Activated CD8-positive, alpha-beta T cell treated with anti-CD3 and anti-CD28 coated beads for 36 hours (primary cell): ENCODE results near the gene ANAPC1. TPM values are rescaled to one million over a fixed set of nuclear protein-coding genes. Genes with fewer than 3 reads are reported as not detected.
A peak's percentile ranks its signal among the peaks of the same experiment; 100 is the strongest.

Source experiments
- ATAC-seq: fragments of 200-7000 bp; cut with Tn5 transposase; one replicate; pipeline ENCODE4 v1.10.0; 2021; ENCODE audit warnings: mild to moderate bottlenecking, moderate library complexity
- CTCF ChIA-PET: fragments of 350-600 bp; sonication (Branson Sonifier 250); formaldehyde crosslinking; loops from one replicate; lab custom pipeline; 2021; ENCODE audit warnings: antibody characterized with exemption; lab: Charles Lee
- POLR2A ChIA-PET: fragments of 350-600 bp; sonication (Branson Sonifier 250); formaldehyde crosslinking; loops from one replicate; lab custom pipeline; 2021; ENCODE audit warnings: antibody characterized with exemption; lab: Charles Lee
- DNase-seq: peaks from one replicate; pipeline ENCODE4 v3.0.0-alpha.2; 2020
- H3K27ac Mint-ChIP-seq: one replicate; pipeline ENCODE4 v1.8.0; 2021; ENCODE audit warnings: mild to moderate bottlenecking, mixed read lengths
- H3K27me3 Mint-ChIP-seq: one replicate; pipeline ENCODE4 v1.8.0; 2021; ENCODE audit warnings: mixed read lengths
- H3K36me3 Mint-ChIP-seq: one replicate; pipeline ENCODE4 v1.8.0; 2021; ENCODE audit warnings: low read depth, mixed read lengths
- H3K4me1 Mint-ChIP-seq: one replicate; pipeline ENCODE4 v1.8.0; 2021; ENCODE audit warnings: low read depth, mixed read lengths
- H3K4me3 Mint-ChIP-seq: one replicate; pipeline ENCODE4 v1.8.0; 2021; ENCODE audit warnings: mild to moderate bottlenecking, moderate library complexity, mixed read lengths
- H3K9me3 Mint-ChIP-seq: one replicate; pipeline ENCODE4 v1.8.0; 2021; ENCODE audit warnings: mixed read lengths
- CTCF ChIP-seq: fragments of 200-600 bp; IDR thresholded peaks from one replicate; pipeline ENCODE4 v1.8.0; 2022; ENCODE audit warnings: antibody characterized with exemption, mild to moderate bottlenecking
- intact Hi-C: fragments of 100-400 bp; cut with micrococcal nuclease; formaldehyde crosslinking; loops from one replicate; pipeline ENCODE4 v1.10.0; 2022
- total RNA-seq, 2 experiments: library from RNA; stranded (reverse); gene quantifications; one replicate each; pipeline ENCODE4 v1.2.3, GENCODE V29; 2021

Gene ANAPC1
- total RNA-seq, 2 experiments from 2014 or later = 118 to 135 TPM

GRCh38 chr2:111904726-111905474, 20.9 kb upstream of the ANAPC1 start:
- H3K9me3 Mint-ChIP-seq = no peaks in the 10 kb centered on the region
- intact Hi-C loops = no loop called here
- H3K4me1 Mint-ChIP-seq = peaks cover 10% of the 10 kb centered on the region
- no peaks in the 10 kb centered on the region for H3K36me3 Mint-ChIP-seq
- peaks cover 9% of the 10 kb centered on the region for H3K27me3 Mint-ChIP-seq
- no peak overlapping the region for H3K4me3 Mint-ChIP-seq
- ChIA-PET CTCF (no interaction called here), POLR2A (interaction anchor here (1.2 kb wide), 1 partner anchor 30 kb away, joined by 4 read pairs; no protein-coding TSS in a partner anchor)
- DNase-seq (no peak), ATAC-seq (no peak)
- no peak overlapping the region for H3K27ac Mint-ChIP-seq
- TF ChIP-seq CTCF = no peak

DNA sequence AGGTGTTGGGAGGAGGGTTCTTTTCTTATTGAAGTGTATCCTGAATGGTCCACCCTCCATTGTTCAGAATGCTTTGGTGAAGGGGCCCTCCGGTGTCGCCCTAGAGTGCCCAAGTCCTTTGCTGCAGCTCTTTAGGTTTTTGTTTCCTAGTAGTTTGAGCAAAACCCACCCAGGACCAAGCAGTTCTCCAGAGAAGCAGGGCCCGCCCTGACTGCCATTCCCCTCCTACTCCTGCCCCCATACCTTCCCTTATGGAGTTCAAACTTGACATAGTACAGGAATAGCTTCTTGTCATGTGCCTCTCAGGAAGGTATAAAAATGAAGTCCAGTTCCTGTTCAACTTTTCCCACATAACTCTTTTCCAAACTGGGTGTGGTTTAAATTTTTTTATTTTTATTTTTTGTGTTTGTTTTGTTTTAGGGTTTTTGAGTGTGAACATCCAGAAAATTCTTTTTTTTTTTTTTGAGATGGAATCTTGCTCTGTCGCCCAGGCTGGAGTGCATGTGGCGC, 20.0 kb upstream of the ANAPC1 start:
- ATAC-seq = no peak
- intact Hi-C loops = no loop called here
- no peaks in the 10 kb centered on the region for H3K9me3 Mint-ChIP-seq
- peaks cover 17% of the 10 kb centered on the region for H3K27me3 Mint-ChIP-seq
- POLR2A ChIA-PET = interaction anchor here (1.2 kb wide), 1 partner anchor 31 kb away, joined by 4 read pairs; no protein-coding TSS in a partner anchor
- CTCF ChIA-PET = no interaction called here
- peaks cover 13% of the 10 kb centered on the region for H3K4me1 Mint-ChIP-seq
- DNase-seq = no peak
- no peak overlapping the region for H3K27ac Mint-ChIP-seq
- no peaks in the 10 kb centered on the region for H3K36me3 Mint-ChIP-seq
- TF ChIP-seq CTCF = no peak
- H3K4me3 Mint-ChIP-seq = no peak overlapping the region

DNA sequence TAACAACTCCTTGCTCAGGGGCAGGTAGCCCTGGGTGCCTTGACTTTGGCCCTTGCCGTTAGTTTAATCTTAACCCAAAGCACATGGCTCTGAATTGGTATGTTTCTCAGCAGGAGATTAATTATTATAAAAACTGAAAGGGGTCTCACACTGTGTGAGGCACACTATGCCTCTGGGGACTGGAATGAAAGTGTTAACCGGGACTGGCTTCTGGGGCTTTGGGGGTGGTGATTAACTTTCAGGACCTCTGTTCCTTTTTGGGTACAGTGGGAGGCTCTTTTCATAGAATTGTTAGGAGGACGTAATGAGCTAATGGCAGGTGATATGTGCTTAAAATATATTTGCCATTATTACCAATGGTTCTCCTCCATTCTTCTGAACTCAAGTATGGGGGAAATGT, 19.5 kb upstream of the ANAPC1 start:
- Mint-ChIP-seq H3K27me3 (peaks cover 18% of the 10 kb centered on the region), H3K4me1 (peaks cover 13% of the 10 kb centered on the region), H3K4me3 (no peak overlapping the region), H3K36me3 (no peaks in the 10 kb centered on the region), H3K27ac (no peak overlapping the region), H3K9me3 (no peaks in the 10 kb centered on the region)
- no peak for ATAC-seq
- intact Hi-C loops = no loop called here
- no peak for TF ChIP-seq CTCF
- ChIA-PET POLR2A (no interaction called here), CTCF (no interaction called here)
- DNase-seq = no peak

DNA sequence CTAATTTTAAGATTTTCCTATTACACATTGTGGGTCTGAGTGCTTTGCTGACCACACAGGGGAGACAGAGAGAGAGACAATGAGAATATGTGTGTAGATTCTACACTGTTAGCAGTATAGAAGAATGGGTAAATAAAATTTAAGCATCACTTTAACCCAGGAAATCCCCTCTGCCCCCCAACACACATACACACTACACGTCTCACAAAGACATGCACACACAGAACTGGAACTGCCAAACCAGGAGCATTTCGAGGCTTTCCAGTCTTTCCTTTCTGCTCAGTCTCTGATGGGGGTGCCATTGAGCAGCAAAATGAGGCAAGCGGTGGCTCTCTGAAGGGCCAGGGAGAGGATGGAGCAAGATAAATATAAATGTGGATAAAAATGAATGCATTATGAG, 16.9 kb upstream of the ANAPC1 start:
- intact Hi-C loops = no loop called here
- ATAC-seq (no peak), DNase-seq (peak; percentile 18)
- Mint-ChIP-seq H3K27ac (no peak overlapping the region), H3K36me3 (no peaks in the 10 kb centered on the region), H3K4me1 (peaks cover 12% of the 10 kb centered on the region), H3K27me3 (peaks cover 33% of the 10 kb centered on the region), H3K4me3 (no peak overlapping the region), H3K9me3 (no peaks in the 10 kb centered on the region)
- POLR2A ChIA-PET = interaction anchor here (1.1 kb wide), 1 partner anchor 54 kb away, joined by 3 read pairs; no protein-coding TSS in a partner anchor
- CTCF ChIA-PET = interaction anchor here (0.7 to 3.4 kb wide), 5 partner anchors 10 to 146 kb away, joined by 3 to 17 read pairs (median 4); no protein-coding TSS in a partner anchor
- TF ChIP-seq CTCF = no peak
